Stimulated activated CD8-positive, alpha-beta memory T cell treated with anti-CD3 and anti-CD28 coated beads, Interleukin-7, amount 100 ng/mL, for 48 hours (primary cell): Measurements from ENCODE around the gene SPTLC1.
"Not testable (repeated sequence)": the region's sequence is repeated elsewhere in the genome, so short reads cannot be mapped to it uniquely, and the experiment has no call there.

Source experiments
- DNase-seq, 2 donors: peaks; one replicate each; pipeline ENCODE4 v3.0.0-alpha.2; 2020; ENCODE audit warnings: low read depth in 1 of 2; ENCODE audit errors: extremely low read depth in 1 of 2

Gene SPTLC1

GRCh38 chr9:92140754-92141143 is 25.5 kb upstream of the SPTLC1 start:
- no peak for DNase-seq

DNA sequence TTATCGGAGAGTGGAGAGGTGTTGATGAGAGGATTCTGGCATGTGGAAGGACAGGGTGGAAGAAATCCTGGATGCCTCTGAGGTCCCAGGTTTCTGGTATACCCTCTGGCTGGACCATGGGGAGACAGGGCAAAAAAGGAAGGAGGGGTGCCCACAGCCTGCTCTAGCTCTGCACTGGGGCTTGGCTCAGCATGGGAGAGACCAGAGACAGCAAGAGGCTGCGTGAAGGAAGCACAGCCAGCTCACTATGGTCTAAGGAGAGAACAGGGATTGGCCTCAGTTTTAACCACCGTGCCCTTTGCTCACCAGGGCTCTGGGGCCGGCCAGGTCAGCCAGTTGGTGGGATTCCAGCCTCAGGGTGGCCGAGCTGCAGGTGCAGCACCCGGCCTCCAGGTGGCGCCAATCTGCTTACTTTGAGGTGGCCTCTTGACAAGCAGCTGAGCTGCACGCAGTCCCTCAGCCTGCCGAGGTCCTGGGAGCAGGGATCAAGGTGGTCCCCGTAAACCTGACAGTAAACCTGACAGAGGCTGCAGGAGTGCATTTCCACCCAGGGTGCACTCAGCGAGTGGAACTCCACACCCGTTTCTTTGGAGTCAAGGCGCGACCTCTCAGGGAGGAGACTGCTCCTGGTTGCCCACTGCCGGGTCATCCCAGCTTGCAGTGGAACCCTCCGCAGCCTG is 25.0 kb upstream of the SPTLC1 start:
- peak; percentile 33 to 55 for DNase-seq

DNA sequence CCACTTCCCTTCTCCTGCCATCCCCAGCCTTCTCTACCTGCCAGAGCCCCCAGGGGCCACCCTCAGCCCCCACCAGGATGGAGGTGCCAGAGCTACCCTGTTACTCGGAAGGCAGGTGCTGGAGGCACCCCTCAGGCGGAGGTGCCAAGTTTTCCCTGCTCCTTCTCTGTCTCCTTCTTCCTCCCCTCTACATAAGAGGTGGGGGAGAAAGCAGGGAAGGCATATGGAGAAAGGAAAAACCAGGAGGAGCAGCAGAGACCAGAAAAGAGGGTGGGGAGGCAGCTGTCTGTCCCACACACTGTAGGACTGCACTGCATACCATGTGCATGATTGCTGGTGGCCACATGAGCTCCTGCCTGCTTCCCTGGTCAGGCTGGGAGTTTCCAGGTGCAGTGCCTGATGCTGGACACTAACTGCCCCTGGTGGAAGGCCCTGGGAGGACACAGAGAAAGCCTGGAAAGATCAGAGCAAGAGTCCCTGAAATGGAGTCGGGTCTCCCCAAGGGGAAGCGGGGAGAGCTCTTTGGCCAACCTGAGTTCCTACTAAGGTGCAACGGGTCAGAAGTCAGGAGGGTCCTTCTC is 23.8 kb upstream of the SPTLC1 start:
- DNase-seq = not testable (repeated sequence)

GRCh38 chr9:92138157-92138959 is 23.1 kb upstream of the SPTLC1 start:
- peak; percentile 35 to 62 for DNase-seq

DNA sequence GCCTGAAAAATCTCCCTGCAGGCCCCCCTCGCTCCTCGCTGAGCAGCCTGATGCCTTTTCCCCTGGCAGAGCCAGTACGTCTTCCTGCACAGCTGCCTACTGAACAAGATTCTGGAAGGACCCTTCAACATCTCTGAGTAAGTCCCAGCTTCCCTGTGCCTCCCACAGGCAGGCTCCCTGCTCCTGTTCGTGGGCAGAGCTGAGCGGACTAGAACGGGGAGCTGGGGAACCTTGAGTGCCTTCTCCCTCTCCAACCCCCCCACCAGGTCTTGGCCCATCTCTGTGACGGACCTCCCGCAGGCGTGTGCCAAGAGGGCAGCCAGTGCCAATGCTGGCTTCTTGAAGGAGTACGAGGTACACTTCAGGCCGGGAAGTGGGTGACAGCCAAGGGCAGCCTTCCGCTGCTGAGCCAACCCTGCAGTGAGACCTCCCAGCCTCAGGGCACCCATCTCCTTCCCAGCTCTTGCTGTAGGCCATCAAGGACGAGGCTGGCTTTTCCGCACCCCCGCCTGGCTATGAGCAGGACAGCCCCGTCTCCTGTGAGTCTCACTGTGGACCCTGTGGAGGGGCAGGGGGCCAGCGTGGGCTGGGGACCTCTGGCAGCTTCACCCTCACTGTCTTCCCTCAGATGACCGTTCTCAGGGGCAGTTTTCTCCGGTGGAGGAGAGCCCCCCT is 21.1 kb upstream of the SPTLC1 start:
- no peak for DNase-seq

DNA sequence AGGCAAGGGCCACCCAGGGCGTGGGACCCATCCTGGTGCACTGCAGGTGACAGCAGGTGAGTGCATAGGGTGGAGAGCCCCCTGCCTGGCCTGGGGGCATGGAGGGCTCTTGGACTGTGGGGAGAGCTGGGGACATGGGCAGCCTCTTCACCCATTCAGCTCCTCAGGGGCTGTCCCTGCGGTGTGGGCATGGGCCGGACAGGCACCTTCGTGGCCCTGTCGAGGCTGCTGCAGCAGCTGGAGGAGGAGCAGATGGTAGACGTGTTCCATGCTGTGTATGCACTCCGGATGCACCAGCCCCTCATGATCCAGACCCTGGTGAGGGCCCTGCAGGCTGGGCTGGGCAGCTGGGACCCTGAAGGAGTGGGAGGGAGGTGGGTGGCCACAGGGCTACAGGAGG is 20.4 kb upstream of the SPTLC1 start:
- DNase-seq = no peak

DNA sequence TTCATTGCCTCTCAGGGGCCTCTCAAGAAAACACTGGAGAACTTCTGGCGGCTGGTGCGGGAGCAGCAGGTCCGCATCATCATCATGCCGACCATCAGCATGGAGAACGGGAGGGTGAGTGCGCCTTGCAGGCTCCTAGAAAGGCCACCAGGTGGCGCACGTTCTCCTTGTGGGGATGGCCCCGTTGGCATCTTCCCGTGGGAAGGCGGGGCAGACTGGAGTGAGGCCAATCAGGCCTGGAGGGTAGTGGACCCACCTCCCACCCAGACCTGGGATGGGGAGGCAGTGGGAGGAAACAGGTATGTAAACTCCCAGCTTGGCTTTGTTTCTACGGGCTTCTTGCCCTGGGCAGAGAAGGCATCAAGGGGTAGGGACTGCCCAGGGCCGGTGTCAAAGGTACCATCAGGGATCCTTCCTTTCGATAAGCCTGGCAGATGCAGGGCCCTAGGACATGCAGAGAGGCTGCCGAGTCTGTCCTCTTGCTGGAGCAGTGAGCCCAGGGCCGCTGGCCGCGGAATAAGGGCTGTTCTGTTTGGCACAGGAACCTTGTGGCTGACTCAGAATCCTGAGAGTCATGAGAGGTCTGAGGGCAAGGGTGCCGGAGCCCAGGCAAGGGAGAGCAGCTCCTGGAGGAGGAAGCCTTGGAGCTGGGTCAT is 18.9 kb upstream of the SPTLC1 start:
- DNase-seq = peak; percentile 53 to 57

DNA sequence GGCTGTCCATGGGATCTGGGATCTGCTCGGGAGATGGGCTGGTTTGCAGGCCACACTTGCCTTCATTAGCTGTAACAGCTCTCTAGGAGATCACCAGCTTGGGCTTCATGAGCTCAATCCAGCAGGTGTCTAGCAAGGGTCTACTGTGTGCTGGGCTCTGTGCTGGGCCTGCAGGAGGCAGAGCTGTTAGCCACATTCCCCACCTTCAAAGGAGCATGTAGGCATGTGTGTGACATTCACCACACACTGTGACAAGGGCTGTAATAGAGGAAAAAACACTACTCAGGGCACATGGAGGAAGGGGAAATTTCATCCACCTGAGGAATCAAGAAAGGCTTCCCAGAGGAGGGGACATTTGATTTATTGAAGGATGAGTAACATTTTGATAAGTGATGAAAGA is 17.7 kb upstream of the SPTLC1 start:
- DNase-seq = not testable (repeated sequence)

- DNase-seq = no peak
Observed at GRCh38 chr9:92132501-92132900, 17.3 kb upstream of the SPTLC1 start.

GRCh38 chr9:92122800-92123199 is 7.6 kb upstream of the SPTLC1 start:
- DNase-seq = no peak

- no peak for DNase-seq
Observed at GRCh38 chr9:92122061-92122460, 6.8 kb upstream of the SPTLC1 start.

GRCh38 chr9:92121265-92121664 is 6.1 kb upstream of the SPTLC1 start:
- no peak for DNase-seq

- no peak for DNase-seq
Observed at GRCh38 chr9:92120138-92120537, 4.9 kb upstream of the SPTLC1 start.

DNA sequence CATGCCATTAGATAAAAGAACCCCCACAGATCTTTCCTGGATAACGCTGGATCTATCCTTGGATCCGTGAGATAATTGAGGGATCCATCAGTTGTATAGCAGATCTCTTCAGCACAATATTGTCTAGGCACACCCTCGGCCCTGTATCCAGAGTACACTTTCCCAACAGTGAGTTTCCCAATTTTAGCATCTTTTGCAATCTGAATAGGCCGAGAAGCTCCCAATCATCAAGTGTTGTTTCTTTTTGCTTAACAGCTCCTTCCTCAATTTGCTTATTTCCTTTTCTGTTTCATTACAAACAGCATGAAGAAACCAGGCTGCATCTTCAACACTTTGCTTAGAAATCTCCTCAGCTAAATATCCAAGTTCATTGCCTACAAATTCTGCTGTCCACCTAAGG is 4.4 kb upstream of the SPTLC1 start:
- DNase-seq = no peak

GRCh38 chr9:92108122-92108521 is 7.1 kb downstream of the SPTLC1 start:
- DNase-seq = no peak

- DNase-seq = not testable (repeated sequence)
Observed at GRCh38 chr9:92105446-92106225, 9.6 kb downstream of the SPTLC1 start.

- not testable (repeated sequence) for DNase-seq
Observed at GRCh38 chr9:92103601-92104000, 11.6 kb downstream of the SPTLC1 start.

GRCh38 chr9:92100237-92100911 is 14.8 kb downstream of the SPTLC1 start:
- no peak for DNase-seq

- DNase-seq = no peak
Observed at GRCh38 chr9:92098638-92099037, 16.6 kb downstream of the SPTLC1 start.
